PC-3 (cell line): Measurements from ENCODE around the gene PIAS2. TPM values are rescaled to one million over a fixed set of nuclear protein-coding genes. Genes with fewer than 3 reads are reported as not detected.

Source experiments
- ATAC-seq: fragments of 200-7000 bp; cut with Tn5 transposase; 2 replicates; pipeline ENCODE4 v1.9.1; 2020; ENCODE audit warnings: mild to moderate bottlenecking, moderate library complexity
- BruUV-seq: library from RNA; stranded (reverse); fragments of 400-500 nt; replicated peaks from 2 replicates; lab custom pipeline; 2021; lab: Mats Ljungman, UMichigan
- CTCF ChIA-PET: fragments of 300-600 bp; sonication (Branson Sonifier 250); formaldehyde crosslinking; loops from one replicate; lab custom pipeline; 2022; ENCODE audit warnings: antibody characterized with exemption; lab: Charles Lee
- POLR2A ChIA-PET: fragments of 300-600 bp; sonication (Branson Sonifier 250); formaldehyde crosslinking; loops from one replicate; lab custom pipeline; 2022; ENCODE audit warnings: antibody characterized with exemption; ENCODE audit not compliant: unreplicated experiment; lab: Charles Lee
- DNase-seq: peaks from one replicate; pipeline ENCODE4 v3.0.0-alpha.2; 2015
- H2AFZ ChIP-seq: fragments of 300-600 bp; sonication (generic); 2 replicates; pipeline ENCODE4 v1.6.0; 2016; ENCODE audit warnings: antibody characterized with exemption, low read length
- H3F3A ChIP-seq: fragments of 300-600 bp; sonication (generic); one replicate; pipeline ENCODE4 v1.6.0; 2017; ENCODE audit warnings: antibody characterized with exemption, low read length, control low read depth, mild to moderate bottlenecking; ENCODE audit not compliant: unreplicated experiment
- H3K27ac ChIP-seq: fragments of 300-600 bp; sonication (generic); 2 replicates; pipeline ENCODE4 v1.5.1; 2016; ENCODE audit warnings: mild to moderate bottlenecking, low read length
- H3K27me3 ChIP-seq: fragments of 300-600 bp; sonication (generic); 2 replicates; pipeline ENCODE4 v1.6.1; 2016; ENCODE audit warnings: low read length, mixed read lengths
- H3K36me3 ChIP-seq: fragments of 300-600 bp; sonication (generic); 2 replicates; pipeline ENCODE4 v1.6.1; 2016; ENCODE audit warnings: low read depth, mixed run types, low read length, mixed read lengths
- H3K4me1 ChIP-seq: fragments of 300-600 bp; sonication (generic); 2 replicates; pipeline ENCODE4 v1.5.1; 2016; ENCODE audit warnings: low read length; ENCODE audit not compliant: insufficient read depth
- H3K4me2 ChIP-seq: fragments of 300-600 bp; sonication (generic); 2 replicates; pipeline ENCODE4 v1.6.0; 2016; ENCODE audit warnings: low read length
- H3K4me3 ChIP-seq: fragments of 300-600 bp; sonication (generic); 2 replicates; pipeline ENCODE4 v1.5.1; 2016; ENCODE audit warnings: mild to moderate bottlenecking, low read length, mixed read lengths
- H3K79me2 ChIP-seq: fragments of 300-600 bp; sonication (generic); 2 replicates; pipeline ENCODE4 v1.6.1; 2017; ENCODE audit warnings: low read length, mixed read lengths
- H3K9ac ChIP-seq: fragments of 300-600 bp; sonication (generic); 2 replicates; pipeline ENCODE4 v1.6.0; 2016; ENCODE audit warnings: mild to moderate bottlenecking, low read length
- H3K9me2 ChIP-seq: fragments of 300-600 bp; sonication (generic); replicated peaks from 2 replicates; pipeline ENCODE4 v1.6.1; 2016; ENCODE audit warnings: mixed run types, low read length, mixed read lengths
- H3K9me3 ChIP-seq: fragments of 300-600 bp; sonication (generic); 2 replicates; pipeline ENCODE4 v1.6.1; 2016; ENCODE audit warnings: low read length, mixed read lengths
- H4K20me1 ChIP-seq: fragments of 300-600 bp; sonication (generic); 2 replicates; pipeline ENCODE4 v1.6.1; 2016; ENCODE audit warnings: low read length, mixed read lengths
- EZH2 ChIP-seq: fragments of 300-600 bp; sonication (generic); IDR thresholded peaks from one replicate; pipeline ENCODE4 v1.6.1; 2017; ENCODE audit warnings: antibody characterized with exemption, mild to moderate bottlenecking, low read length; ENCODE audit not compliant: unreplicated experiment
- EZH2phosphoT487 ChIP-seq: fragments of 300-600 bp; sonication (generic); IDR thresholded peaks from 2 replicates; pipeline ENCODE4 v1.6.1; 2018; ENCODE audit warnings: mild to moderate bottlenecking, antibody characterized with exemption, low read length, borderline replicate concordance
- intact Hi-C: fragments of 100-400 bp; cut with micrococcal nuclease; formaldehyde crosslinking; loops from 2 replicates; pipeline ENCODE4 v1.9.0; 2023
- total RNA-seq: library from RNA; depleted of rRNA; stranded (reverse); fragments of >200 nt; gene quantifications from 2 replicates; pipeline ENCODE4 v1.2.3, GENCODE V29; 2014
- TF ChIP-seq, protein P1 (sequence below): fragments of 300-600 bp; sonication (generic); conservative IDR thresholded peaks from 2 replicates; pipeline ENCODE4 v1.5.1; 2017; ENCODE audit warnings: antibody characterized with exemption, low read depth, mild to moderate bottlenecking, low read length

Gene PIAS2
- total RNA-seq, 1 experiment from 2014 or later: 13.5 TPM

DNA sequence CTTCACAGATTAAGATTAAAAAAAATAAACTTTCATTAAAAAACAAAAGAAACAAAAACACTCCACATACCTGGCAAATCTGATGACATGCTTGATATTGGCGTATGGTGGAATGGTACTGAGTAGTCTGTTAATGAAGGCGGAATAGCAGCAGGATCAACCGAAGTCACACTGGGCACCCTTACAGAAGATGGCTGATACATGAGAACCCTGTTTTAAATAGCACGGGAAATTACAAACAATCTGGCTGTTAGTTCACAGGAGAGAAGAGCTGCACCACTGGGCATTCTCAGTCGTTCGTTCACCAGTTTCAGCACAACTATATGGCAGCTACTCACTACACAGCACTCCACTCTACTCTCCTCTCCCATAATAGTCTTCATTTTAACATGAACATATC, 96.4 kb downstream of the PIAS2 start:
- POLR2A ChIA-PET: no interaction called here
- Histone ChIP-seq H3K27me3 (no peaks in the 10 kb centered on the region), H3K36me3 (no peaks in the 10 kb centered on the region), H3K9me3 (no peaks in the 10 kb centered on the region), H3K27ac (no peak overlapping the region), H3F3A (no peaks in the 10 kb centered on the region), H2AFZ (no peak overlapping the region), H3K4me1 (no peaks in the 10 kb centered on the region), H3K9me2 (no peaks in the 10 kb centered on the region), H3K4me2 (no peak overlapping the region), H3K9ac (no peak overlapping the region), H4K20me1 (no peaks in the 10 kb centered on the region), H3K4me3 (no peak overlapping the region), H3K79me2 (no peaks in the 10 kb centered on the region)
- ATAC-seq: no peak
- DNase-seq: no peak
- TF ChIP-seq EZH2: no peak
- TF ChIP-seq, protein P1, sequence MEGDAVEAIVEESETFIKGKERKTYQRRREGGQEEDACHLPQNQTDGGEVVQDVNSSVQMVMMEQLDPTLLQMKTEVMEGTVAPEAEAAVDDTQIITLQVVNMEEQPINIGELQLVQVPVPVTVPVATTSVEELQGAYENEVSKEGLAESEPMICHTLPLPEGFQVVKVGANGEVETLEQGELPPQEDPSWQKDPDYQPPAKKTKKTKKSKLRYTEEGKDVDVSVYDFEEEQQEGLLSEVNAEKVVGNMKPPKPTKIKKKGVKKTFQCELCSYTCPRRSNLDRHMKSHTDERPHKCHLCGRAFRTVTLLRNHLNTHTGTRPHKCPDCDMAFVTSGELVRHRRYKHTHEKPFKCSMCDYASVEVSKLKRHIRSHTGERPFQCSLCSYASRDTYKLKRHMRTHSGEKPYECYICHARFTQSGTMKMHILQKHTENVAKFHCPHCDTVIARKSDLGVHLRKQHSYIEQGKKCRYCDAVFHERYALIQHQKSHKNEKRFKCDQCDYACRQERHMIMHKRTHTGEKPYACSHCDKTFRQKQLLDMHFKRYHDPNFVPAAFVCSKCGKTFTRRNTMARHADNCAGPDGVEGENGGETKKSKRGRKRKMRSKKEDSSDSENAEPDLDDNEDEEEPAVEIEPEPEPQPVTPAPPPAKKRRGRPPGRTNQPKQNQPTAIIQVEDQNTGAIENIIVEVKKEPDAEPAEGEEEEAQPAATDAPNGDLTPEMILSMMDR: no peak
- TF ChIP-seq EZH2phosphoT487: no peak
- intact Hi-C loops: no loop called here
- CTCF ChIA-PET: no interaction called here
- BruUV-seq: no TSS peak

DNA sequence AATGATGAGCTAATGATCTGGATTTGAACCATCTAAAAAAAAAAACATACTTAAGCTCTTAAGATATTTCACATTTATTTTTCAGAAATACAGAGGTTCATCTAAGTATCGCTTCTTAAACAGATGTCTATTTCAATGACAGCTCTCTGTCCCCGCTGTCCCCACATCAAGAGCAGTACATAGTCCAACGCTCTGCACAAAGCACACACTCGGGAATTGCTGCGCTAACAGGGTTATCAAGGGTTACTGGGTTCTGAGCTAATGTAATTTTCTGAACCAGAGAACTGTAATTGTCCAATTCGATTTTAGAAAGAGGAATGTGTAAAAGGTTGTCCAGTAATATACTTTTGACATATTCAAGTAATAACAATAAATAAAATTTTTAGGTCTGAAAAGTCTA, 101.6 kb downstream of the PIAS2 start:
- intact Hi-C loops: no loop called here
- Histone ChIP-seq H3K9me2 (no peaks in the 10 kb centered on the region), H4K20me1 (no peaks in the 10 kb centered on the region), H3K79me2 (no peaks in the 10 kb centered on the region), H2AFZ (no peak overlapping the region), H3K36me3 (no peaks in the 10 kb centered on the region), H3K9me3 (no peaks in the 10 kb centered on the region), H3K4me3 (no peak overlapping the region), H3K4me1 (no peaks in the 10 kb centered on the region), H3K4me2 (no peak overlapping the region), H3K27ac (no peak overlapping the region), H3F3A (no peaks in the 10 kb centered on the region), H3K9ac (no peak overlapping the region), H3K27me3 (no peaks in the 10 kb centered on the region)
- ATAC-seq (no peak), DNase-seq (no peak)
- CTCF ChIA-PET: no interaction called here
- TF ChIP-seq, protein P1: no peak
- TF ChIP-seq EZH2: no peak
- no peak for TF ChIP-seq EZH2phosphoT487
- POLR2A ChIA-PET: interaction anchor here (0.6 kb wide), 1 partner anchor 11 kb away, joined by 4 read pairs; no protein-coding TSS in a partner anchor
- no TSS peak for BruUV-seq

DNA sequence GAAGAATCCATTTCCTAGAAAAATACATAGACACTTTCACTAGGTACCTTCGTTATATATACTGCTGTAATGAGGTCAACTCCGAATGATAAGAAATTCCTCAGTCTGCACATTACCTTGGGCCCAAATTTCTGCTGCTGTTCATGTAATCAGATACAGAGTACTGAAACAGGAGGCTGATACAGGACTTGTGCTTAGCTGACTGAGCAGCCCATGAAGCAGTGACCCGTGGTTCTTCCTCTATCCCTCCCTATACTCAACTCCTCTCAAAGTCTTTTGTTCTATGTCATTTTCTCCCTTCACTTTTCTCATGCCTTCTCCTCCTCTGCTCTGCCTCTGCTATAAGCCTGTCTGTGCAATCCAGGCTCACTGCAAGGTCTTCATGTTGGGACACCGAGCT, 102.9 kb downstream of the PIAS2 start:
- Histone ChIP-seq H4K20me1 (no peaks in the 10 kb centered on the region), H2AFZ (no peak overlapping the region), H3K4me3 (no peak overlapping the region), H3K4me2 (no peak overlapping the region), H3K36me3 (no peaks in the 10 kb centered on the region), H3K9me2 (no peaks in the 10 kb centered on the region), H3F3A (no peaks in the 10 kb centered on the region), H3K27ac (no peak overlapping the region), H3K79me2 (no peaks in the 10 kb centered on the region), H3K9ac (no peak overlapping the region), H3K9me3 (no peaks in the 10 kb centered on the region), H3K27me3 (no peaks in the 10 kb centered on the region), H3K4me1 (no peaks in the 10 kb centered on the region)
- BruUV-seq: no TSS peak
- intact Hi-C loops: no loop called here
- CTCF ChIA-PET: no interaction called here
- TF ChIP-seq EZH2 (no peak), EZH2phosphoT487 (no peak)
- TF ChIP-seq, protein P1: no peak
- POLR2A ChIA-PET: no interaction called here
- ATAC-seq: no peak
- no peak for DNase-seq
